HL-60 (cell line): Measurements from ENCODE around the gene EXOC3L2.

Experiments
- POLR2AphosphoS5 ChIP-seq: IDR thresholded peaks from 2 replicates; pipeline ENCODE4 v1.6.1; 2012; ENCODE audit warnings: low read depth
- TF ChIP-seq, protein P1 (sequence below): IDR thresholded peaks from one replicate; pipeline ENCODE4 v1.5.1; 2011; ENCODE audit warnings: low read length, control low read depth, inconsistent platforms; ENCODE audit not compliant: insufficient read depth

- no peak for TF ChIP-seq POLR2AphosphoS5
- TF ChIP-seq, protein P1, sequence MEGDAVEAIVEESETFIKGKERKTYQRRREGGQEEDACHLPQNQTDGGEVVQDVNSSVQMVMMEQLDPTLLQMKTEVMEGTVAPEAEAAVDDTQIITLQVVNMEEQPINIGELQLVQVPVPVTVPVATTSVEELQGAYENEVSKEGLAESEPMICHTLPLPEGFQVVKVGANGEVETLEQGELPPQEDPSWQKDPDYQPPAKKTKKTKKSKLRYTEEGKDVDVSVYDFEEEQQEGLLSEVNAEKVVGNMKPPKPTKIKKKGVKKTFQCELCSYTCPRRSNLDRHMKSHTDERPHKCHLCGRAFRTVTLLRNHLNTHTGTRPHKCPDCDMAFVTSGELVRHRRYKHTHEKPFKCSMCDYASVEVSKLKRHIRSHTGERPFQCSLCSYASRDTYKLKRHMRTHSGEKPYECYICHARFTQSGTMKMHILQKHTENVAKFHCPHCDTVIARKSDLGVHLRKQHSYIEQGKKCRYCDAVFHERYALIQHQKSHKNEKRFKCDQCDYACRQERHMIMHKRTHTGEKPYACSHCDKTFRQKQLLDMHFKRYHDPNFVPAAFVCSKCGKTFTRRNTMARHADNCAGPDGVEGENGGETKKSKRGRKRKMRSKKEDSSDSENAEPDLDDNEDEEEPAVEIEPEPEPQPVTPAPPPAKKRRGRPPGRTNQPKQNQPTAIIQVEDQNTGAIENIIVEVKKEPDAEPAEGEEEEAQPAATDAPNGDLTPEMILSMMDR = no peak
Observed at GRCh38 chr19:45170146-45171106, 74.8 kb downstream of the EXOC3L2 start.
